SH-SY5Y (cell line): ENCODE results near the gene MAP6D1.

Experiments
- GATA2 ChIP-seq: IDR thresholded peaks from 2 replicates; pipeline ENCODE4 v1.6.1; 2011; ENCODE audit warnings: mild to moderate bottlenecking, low read depth, low read length
- GATA3 ChIP-seq: IDR thresholded peaks from 2 replicates; pipeline ENCODE4 v1.6.1; 2011; ENCODE audit warnings: low read depth, mild to moderate bottlenecking, low read length, moderate library complexity

- TF ChIP-seq GATA3 (no peak), GATA2 (no peak)
Measured at GRCh38 chr3:183777016-183777618, 48.3 kb downstream of the MAP6D1 start.
